LHCN-M2 (cell line): Measurements from ENCODE around the gene GLIPR2. TPM values are rescaled to one million over a fixed set of nuclear protein-coding genes. Genes with fewer than 3 reads are reported as not detected.
A peak's percentile ranks its signal among the peaks of the same experiment; 100 is the strongest.
"Not testable (repeated sequence)": the region's sequence is repeated elsewhere in the genome, so short reads cannot be mapped to it uniquely, and the experiment has no call there.

Source experiments
- DNase-seq: peaks from one replicate; pipeline ENCODE4 v3.0.0-alpha.2; 2012; ENCODE audit warnings: low read depth
- total RNA-seq: library from RNA; depleted of rRNA; stranded (reverse); fragments of >200 nt; gene quantifications from 2 replicates; pipeline ENCODE4 v1.2.3, GENCODE V29; 2014

Gene GLIPR2
- total RNA-seq, 1 experiment from 2014 or later: 29.6 TPM

GRCh38 chr9:36121971-36122370 lies 14.6 kb upstream of the GLIPR2 start:
- no peak for DNase-seq

GRCh38 chr9:36123515-36123914 lies 13.0 kb upstream of the GLIPR2 start:
- DNase-seq: no peak

DNA sequence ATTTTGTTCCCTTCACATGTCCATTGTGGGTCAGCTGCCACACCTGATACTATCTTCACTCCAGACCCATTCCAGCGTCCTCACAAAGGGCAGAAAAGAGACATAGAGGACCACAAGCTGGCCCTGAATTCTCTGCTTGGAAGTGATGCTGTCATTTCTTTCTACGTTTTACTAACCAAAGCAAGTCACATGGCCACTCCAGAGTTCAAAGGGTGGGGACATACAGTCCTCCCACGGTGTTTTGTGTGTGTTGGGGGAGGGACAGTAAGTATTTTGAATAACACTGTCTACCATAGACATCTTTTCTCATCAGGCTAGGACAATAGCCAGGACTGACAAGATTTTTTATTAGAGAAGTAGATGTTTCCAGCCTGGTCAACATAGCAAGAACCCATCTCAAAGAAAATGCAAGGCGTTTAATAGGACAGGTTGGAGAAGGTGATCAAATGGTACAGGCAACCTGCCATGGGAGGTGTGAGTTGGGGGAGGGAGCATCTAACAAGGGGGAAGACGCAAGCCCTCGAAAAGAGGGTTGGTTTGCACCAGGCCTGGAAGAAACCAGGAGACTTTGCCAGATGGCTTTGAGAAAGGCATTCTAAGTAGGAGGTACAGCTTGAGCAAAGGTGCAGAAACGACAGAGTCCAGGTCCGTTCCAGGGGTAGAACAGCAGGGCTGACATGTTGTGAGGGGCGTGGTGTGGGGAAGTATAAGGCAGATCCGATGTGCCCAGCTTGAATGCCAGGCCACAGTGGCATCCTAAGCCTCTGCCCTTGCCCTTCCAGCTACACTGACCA lies 11.3 kb upstream of the GLIPR2 start:
- DNase-seq: no peak

- DNase-seq: no peak
Observed at GRCh38 chr9:36126016-36126730, 10.4 kb upstream of the GLIPR2 start.

DNA sequence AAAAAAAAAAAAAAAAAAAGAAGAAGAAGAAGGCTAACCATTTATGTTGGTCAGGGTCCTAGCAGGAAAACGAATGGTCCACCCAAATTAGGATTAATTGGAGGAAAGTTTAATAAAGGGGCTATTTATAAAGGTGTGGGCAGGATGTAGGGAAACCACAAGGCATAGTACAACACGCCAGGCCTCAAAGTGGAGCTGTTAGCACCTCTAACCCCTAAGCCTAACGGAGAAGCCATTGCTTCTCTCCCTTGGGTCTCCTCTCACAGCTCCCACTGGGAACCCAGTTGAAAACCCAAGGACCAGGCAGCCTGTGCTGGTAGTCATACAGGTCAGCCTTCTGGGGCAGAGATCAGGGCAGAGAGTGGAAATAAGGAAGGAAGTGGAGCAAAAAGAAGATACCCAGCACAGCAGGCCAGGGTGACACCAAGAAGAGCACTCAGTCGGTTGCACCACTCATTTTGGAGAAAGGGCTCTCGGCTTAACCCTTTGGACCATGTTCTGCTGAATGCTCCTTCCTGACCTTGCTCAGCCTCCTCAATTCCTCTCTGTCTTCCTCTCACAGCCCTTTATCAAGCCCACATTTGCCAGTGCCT lies 8.8 kb upstream of the GLIPR2 start:
- no peak for DNase-seq

- no peak for DNase-seq
Observed at GRCh38 chr9:36128349-36128748, 8.2 kb upstream of the GLIPR2 start.

DNA sequence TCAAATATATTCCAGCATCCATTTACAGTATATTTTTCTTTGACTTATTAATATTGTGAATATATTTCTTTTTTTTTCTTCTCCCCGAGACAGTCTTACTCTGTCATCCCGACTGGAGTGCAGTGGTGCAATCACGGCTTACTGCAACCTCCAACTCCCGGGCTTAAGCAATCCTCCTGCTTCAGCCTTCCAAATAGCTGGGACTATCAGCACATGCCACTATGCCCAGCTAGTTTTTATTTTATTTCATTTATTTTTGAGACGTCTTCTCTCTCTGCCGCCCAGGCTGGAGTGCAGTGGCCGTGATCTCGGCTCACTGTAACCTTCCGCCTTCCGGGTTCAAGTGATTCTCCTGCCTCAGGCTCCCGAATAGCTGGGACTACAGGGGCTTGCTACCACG lies 7.4 kb upstream of the GLIPR2 start:
- no peak for DNase-seq

GRCh38 chr9:36131666-36132065 lies 4.9 kb upstream of the GLIPR2 start:
- DNase-seq: not testable (repeated sequence)

- DNase-seq: peak; percentile 72
Observed at GRCh38 chr9:36132086-36132485, 4.4 kb upstream of the GLIPR2 start.

DNA sequence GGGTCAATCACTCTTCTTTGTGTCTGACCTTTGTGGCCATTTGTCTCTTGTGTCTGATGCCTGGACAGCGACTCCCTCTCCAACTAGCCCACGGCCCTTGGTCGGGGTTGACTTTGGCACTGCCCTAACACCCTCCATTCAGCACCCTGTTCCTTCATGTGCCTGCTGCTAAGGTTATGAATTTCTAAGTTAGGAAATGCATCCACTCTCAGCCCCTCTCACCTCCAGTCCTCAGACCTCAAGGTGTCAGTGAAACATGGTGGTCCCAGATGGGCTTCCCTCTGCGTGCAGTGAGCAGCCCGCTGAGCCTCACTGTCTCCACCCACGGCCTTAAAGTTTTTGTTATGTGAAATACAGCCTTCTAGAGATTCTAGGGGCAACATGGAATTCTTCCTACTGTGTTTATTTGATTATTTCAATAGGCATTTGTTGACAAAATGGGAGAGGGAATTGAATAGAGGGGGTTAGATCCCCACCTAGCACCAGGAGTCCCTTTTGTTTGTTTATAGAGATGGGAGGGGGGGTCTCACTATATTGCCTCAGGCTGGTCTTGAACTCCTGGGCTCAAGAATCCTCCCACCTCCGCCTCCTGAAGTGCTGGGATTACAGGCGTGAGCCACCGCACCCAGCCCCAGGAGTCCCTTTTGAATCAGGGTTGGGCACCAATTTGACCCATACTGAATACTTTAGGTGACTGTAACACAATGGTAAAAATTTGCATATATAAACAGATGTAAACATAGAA lies 1.6 kb upstream of the GLIPR2 start:
- no peak for DNase-seq

- DNase-seq: no peak
Observed at GRCh38 chr9:36135741-36136271, 727 bp upstream of the GLIPR2 start.

DNA sequence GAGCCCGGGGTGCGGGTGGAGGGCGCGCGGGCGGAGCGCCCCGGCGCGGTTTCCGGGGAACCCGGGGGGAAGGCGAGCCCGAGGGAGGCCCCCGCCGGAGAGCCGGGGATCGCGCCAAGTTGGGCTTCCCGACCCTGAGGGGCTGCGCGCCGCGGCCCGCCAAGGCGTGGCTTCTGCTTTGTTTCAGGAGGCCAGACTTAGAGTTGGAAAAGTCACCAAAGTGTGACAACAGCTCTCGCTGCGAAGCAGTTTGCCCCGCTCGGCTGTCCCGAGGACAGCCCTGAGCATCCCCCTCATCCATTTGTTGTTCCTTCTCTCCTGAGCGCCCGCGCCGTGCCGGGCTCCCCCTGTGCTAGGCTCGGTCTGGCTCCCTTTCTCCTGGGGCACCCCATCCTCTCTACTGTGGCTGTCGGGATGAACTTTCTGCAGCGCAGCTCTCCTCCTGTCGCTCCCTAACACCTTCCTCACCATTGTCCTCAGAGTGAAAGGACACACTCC lies 410 bp downstream of the GLIPR2 start:
- peak; percentile 8 for DNase-seq

DNA sequence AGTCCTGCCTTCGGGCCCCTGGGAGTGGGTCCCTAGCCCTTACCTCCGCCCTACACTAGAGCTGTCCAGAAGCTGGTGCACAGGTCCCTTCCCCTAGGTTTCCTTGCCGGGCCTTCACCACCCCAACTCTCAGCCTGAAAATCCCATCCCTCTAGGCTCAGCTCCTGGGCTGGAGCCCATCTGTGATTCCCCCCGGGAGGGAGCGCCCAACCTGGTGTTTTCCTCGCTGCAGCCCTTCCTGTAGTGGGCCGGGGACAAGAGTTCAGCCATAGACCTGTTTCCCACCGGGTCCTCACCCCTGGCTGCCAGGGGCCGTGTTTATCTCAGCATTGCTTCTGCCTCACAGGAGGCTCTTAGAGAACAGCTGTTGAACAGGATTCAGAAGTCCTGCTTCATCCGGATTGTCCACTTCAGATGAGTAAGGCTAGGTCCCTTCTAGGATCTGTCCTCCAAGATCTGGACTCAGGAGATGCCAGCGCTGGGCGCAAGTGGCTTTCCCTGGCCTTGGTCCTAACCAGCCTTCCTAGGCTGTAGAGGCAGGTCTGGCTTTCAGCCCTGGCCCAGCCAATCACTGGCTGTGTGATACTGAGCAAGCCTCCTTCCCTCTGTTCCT lies 965 bp downstream of the GLIPR2 start:
- DNase-seq: peak; percentile 67

GRCh38 chr9:36138496-36138895 lies 2.0 kb downstream of the GLIPR2 start:
- no peak for DNase-seq

- DNase-seq: no peak
Observed at GRCh38 chr9:36138901-36139300, 2.4 kb downstream of the GLIPR2 start.

GRCh38 chr9:36140086-36141084 lies 3.9 kb downstream of the GLIPR2 start:
- DNase-seq: no peak

DNA sequence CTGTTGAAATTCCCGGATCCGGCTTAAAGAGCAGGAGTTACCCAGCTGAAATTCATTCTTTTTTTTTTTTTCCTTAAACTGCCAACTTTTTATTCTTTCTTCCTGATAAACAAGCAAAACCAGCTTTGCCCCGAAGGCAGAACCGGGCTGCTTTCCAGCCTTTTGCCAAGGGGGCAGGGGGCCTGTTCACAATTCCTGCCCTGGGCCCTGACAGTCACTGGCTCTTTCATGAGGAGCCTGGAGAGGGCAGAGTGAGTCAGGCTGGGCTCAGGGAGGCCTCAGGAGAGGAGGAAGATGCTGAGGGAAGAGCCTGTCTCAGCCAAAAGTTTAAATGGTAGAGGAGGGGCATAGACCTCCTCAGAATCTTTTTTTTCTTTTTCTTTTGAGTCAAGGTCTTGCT lies 4.8 kb downstream of the GLIPR2 start:
- DNase-seq: no peak

- no peak for DNase-seq
Observed at GRCh38 chr9:36141761-36142160, 5.2 kb downstream of the GLIPR2 start.

DNA sequence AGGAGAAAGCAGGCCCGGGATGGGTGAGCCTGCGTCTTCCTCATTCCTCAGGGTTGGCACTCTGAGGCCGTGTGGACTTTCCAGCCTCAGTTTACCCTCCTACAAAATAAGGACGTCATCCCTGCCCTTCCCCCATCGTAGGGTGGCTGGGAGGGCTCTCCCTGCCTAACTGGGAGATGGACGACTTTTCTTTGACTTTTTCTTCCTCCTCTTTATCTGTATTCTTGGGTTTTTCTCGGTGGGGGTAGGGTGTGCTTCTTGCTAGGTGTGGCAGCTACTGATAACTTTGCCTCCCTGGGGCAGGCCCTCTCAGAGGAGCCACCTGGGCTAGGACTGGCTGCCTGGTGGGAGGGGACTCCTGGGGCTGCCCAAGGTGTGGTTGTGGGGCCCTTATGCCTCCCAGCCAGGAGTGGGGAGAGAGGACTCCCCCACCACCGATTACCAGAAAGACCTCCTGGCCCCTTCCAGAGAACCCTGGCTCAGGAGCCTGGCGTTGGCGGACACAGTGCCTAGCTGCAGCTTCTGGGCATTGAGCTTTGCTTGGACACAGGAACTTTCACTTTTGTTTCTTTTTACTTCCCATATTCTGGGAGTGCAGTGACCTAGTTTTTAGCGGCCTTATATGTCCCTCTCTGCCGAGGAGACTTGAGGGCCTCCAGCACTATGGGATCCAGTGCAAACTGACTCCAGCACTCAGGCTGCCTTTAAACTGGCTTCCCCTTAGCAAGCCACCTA lies 6.1 kb downstream of the GLIPR2 start:
- no peak for DNase-seq
